LNCAP (cell line): ENCODE results near the gene TENM4.

Experiments used
- TF ChIP-seq, protein P1 (sequence below): fragments of 450-650 bp; IDR thresholded peaks from 2 replicates; pipeline ENCODE4 v1.5.1; 2017; ENCODE audit warnings: mild to moderate bottlenecking

TENM4 gene

DNA sequence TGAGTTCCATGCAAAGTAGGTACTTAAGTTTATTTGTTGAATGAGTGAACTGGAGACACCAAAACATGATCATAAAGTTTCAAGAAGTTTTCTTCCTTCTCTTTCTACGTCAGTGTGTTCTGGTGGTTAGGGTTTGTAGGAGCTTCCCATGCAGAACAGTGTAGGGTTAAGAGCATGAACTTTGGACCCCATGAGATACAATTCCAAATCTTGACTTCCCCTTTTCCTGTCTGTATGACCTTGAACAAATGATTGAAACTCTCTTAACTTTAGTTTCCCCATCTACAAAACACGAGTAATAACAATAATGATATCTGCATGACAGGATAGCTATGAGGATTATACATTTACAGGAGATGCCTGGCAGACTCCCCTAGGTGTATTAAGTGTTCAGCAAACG, 41.0 kb upstream of the TENM4 start:
- TF ChIP-seq, protein P1, sequence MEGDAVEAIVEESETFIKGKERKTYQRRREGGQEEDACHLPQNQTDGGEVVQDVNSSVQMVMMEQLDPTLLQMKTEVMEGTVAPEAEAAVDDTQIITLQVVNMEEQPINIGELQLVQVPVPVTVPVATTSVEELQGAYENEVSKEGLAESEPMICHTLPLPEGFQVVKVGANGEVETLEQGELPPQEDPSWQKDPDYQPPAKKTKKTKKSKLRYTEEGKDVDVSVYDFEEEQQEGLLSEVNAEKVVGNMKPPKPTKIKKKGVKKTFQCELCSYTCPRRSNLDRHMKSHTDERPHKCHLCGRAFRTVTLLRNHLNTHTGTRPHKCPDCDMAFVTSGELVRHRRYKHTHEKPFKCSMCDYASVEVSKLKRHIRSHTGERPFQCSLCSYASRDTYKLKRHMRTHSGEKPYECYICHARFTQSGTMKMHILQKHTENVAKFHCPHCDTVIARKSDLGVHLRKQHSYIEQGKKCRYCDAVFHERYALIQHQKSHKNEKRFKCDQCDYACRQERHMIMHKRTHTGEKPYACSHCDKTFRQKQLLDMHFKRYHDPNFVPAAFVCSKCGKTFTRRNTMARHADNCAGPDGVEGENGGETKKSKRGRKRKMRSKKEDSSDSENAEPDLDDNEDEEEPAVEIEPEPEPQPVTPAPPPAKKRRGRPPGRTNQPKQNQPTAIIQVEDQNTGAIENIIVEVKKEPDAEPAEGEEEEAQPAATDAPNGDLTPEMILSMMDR, result no peak

DNA sequence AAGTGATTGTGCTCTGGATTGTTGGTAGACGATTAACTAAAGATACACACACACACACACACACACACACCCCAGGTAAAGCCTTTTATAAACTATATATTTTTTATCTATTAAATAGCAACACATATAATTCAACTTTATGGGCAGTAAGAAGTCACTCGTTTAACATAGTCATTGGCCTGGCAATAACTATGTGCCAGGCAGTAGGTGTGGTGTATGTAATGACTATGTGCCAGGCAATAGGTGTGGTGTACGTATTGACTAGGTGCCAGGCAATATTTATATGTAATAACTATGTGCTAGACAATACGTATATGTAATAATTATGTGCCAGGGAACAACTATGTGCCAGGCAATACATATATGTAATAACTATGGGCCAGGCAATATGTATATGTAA, 40.0 kb upstream of the TENM4 start:
- TF ChIP-seq, protein P1, result no peak

DNA sequence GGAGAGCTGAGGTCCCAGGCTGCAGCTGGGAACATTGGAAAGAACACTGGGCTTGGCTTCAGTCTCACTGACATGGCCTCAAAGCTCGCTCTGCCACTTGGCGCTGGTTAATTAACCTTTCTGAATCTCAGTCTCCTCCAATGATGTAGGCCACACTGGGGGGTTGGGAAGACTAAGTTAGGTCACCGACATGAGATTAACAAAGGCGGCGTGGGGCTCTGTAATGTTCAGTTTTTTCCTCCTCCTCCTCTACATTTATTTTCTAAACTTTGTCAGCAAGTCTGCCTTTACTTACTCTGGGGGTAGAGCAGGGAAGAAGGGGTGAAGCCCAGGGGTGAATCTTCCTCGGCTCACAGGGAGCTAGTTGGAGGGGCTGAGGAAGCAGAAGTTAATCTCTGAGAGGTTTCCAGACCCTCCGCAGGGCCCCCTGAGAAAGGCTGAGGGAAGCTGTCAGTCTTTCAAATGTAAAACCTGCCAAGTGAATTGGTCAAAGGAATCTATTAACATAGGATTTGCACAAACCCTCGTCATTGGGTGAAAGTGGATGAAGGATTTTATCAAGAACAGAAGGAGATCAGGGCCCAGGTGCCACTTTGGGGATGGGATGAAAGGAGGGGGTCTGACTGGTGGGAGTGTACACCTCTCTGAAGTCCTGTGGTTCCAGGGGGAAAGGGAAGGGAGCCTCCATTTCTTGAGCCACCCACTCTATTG, 32.1 kb upstream of the TENM4 start:
- TF ChIP-seq, protein P1, result no peak

DNA sequence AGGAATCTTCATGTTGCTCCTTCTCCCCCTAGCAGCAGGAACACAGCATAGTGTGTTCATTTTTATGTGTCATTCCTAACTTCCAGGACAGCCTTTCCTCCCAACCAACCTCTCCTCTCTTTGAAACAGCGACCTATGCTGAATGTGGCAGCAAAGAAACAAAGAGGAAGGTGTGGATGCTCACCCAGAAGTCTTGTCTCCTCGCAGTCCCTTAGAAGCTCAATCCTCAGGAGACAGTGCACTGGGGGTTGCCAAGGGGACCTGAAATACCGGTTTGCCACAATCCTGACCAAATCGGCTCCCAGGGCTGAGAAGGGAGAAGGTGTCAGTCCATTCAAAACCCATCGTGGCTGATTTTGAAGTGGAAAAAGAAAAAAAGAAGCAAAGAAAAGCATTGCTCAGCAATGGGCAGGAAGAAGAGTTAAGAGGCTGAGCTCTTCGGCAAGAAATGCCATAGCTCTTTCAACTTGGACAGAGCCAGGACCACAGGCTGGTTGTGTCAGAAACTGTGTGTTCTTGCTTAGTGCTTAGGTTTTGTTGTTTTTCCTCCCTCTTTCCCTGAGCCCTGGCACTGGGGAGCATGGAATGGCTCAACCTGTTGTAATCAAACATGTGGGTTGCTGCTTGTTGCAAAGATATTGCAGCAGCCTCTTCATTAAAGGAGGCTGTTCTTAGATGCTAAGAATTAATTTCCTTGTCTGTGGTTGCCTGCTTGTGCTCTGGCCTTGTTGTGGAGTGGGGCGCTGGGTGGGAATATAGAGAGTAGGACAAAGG, 30.4 kb upstream of the TENM4 start:
- TF ChIP-seq, protein P1, result no peak

DNA sequence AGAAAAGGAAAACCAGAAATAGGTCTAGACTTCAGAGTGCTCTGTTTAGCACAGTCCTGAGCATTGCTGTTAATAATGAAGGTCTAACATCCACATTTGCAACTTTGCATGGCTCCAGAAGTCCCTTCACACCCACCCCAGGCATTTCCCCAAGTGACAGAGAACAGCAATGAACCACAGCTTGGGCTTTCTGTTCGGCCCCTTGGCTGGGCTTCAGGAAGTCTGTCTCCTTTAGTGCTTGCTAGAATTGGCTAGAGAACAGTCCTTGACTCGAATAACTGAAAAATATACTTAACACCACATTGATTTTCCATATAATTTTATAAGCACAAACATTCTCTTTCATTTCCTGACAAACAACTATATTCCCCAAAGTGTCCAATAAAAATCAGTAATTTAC, 29.3 kb upstream of the TENM4 start:
- TF ChIP-seq, protein P1, result no peak

DNA sequence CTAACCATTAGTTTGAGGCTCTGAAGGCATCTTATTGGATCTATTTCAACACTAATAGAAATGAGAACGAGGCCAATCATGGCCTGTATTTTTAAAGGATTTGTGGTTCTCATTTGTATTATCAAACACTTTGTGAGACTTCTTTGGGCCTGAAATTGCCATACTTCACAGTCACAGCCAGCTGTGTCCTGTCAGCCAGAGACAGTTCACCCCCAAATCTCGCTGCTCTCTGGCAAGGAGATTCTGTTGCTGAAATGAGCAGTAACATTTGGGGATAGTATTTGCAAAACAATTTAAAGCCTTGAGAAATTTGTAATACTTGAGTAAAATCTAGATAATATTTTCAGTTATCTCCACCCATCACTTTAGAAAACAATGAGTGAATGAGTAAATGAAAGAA, 26.9 kb upstream of the TENM4 start:
- TF ChIP-seq, protein P1, result no peak

DNA sequence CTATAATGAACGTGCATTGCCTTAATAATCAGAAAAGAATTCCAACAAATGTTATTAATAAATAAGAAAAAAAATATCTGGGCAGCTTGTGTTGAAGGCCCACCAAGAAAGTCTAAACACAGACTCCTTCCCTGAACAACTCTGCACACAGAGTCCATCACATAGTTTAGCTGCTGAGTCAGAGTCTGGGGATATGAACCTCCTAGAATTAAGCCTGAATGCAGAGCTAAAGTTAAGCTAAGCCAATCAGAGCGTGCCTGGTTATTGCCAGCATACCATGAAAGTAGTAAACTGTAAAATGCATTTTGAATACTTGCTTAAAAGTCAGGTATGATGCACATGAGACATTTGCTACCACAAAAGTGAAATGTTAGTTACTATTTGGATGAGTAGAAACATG, 25.6 kb upstream of the TENM4 start:
- TF ChIP-seq, protein P1, result no peak
